GM21423 (cell line): Measurements from ENCODE around the gene EYS.
"Not testable (repeated sequence)": the region's sequence is repeated elsewhere in the genome, so short reads cannot be mapped to it uniquely, and the experiment has no call there.

Experiments
- ATAC-seq: cut with Tn5 transposase; IDR thresholded peaks from one replicate; pipeline ENCODE4 v1.9.1; 2021; ENCODE audit warnings: mild to moderate bottlenecking, moderate library complexity; ENCODE audit not compliant: unreplicated experiment

The EYS gene

GRCh38 chr6:64030950-64031618, 1675.9 kb downstream of the EYS start:
- not testable (repeated sequence) for ATAC-seq

GRCh38 chr6:64023693-64024092, 1683.3 kb downstream of the EYS start:
- no peak for ATAC-seq

DNA sequence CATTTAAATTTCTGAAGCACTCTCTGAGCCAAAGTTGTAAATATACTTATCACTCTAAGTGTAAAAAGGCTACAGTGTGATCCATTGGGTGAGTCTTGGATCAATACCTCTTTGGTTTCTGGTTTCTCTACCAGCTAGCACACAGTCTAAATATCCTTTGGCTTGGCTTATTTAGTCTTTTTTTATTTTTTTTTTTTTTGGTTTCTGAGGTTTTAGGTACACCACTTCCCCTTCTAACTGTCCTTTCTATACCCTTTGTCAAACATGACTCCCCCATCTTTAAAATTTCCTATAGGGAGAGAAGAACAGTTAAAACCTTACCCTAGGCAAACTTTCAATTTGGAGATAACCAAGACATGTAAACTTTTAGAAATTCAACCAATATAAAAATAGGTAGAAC, 1692.4 kb downstream of the EYS start:
- ATAC-seq, result no peak

DNA sequence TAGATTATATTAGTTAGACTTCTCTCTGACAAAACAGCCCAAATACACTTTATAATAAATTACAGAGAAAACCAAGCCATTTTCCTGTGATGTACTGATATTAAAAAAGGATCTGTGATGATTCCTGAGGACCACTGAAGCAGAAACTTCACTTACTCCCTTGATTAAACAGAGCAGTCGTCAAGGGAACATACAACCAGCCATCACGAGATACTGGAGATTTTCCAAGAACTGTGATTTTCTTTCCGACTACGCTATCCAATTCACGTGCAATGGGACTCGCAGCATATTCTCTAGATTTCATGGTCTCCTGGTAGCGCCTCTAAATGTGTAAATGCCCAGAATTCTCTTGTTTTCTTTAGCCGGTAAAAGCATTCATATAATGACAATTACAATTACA, 1694.0 kb downstream of the EYS start:
- no peak for ATAC-seq

- ATAC-seq, result no peak
These were observed 1694.5 kb downstream of the EYS start for GRCh38 chr6:64012351-64013001.

DNA sequence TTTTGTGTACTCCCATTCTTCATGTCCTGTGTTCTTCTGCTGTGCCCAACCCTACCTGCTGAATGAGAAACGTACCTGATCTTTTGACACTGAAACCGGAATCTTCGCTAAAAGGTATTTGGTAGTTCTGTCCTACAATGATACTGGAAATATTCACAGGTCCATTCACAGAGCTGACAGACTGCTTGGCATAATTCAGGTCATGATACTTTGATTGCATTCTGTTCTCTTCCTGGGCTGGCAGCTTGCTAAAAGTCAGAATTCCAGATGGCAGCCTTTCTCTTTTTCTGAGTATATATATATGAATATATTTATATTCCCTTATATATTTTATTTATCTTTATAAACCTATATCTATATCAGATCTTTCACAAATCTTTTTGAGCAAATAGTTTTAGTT, 1696.4 kb downstream of the EYS start:
- ATAC-seq, result no peak

DNA sequence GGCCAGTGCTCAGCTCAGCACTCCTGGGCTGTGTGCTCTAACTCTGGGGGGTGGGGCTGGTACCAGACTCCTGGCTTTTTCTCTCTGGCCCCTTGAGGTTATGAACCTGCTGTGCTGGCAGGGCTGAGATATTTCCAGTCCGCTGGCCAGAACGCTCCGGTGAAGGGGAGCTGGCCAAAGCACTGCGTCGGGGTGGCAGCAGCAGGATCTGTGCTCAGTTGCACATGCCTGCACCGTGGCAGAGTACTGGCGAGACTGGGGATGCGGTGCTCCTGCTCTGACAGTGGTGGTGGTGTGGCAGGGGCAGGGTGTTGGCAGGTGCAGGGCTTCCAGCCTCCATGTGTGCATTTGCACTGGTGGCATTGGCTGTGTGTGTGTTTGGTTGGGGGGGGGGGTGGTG, 1697.0 kb downstream of the EYS start:
- ATAC-seq, result no peak

- no peak for ATAC-seq
These were observed 1700.8 kb downstream of the EYS start for GRCh38 chr6:64006246-64006645.

DNA sequence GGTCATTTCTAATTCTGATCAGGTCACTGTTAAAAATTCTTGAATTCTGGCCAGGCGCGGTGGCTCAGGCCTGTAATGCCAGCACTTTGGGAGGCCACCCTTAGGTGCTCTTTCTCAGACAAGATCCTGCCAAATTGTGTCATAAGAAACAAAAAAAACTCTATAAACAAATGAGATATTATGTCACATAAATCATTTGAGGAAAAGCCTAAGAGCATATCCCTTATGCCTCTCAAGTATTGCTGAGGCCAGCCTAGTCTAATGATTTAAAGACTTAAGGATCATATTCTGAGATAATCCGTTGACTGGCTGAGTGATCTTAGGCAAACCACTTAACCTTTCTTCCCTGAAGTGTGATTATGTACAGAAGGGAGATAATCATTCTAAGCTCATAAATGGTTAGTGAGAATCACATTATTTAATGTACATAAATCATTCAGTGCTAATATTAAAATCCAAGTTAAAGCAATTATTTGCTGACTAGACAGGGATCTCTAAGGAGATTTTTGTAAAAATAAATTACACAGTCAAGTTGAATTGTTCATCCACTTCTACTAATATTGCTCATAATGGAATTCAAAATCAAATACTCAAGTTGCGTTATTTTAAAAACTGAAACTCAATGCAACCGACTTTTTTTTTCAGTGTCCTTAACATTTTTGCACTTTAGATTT, 1706.1 kb downstream of the EYS start:
- ATAC-seq, result no peak

GRCh38 chr6:63999613-64000012, 1707.4 kb downstream of the EYS start:
- no peak for ATAC-seq

DNA sequence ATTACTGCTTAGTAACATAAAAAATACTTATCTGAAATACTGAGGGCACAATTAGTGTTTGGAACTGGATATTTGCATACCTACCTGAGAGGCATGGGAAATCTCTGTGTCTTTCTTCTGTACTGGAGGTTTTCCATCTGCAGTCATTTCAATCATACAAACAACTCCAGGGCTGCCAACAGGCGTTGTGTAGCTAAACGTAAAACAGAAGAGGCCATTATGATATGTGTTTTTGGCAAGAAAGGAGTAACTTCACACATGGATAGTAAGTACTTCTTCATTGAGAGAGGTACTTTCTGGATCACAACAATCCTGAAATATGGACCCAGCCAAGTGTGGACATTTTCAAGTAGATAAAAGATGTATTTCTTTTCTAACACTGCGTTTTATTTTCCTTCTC, 1708.0 kb downstream of the EYS start:
- ATAC-seq, result no peak

- ATAC-seq, result no peak
These were observed 1709.3 kb downstream of the EYS start for GRCh38 chr6:63997734-63998133.

GRCh38 chr6:63997221-63997620, 1709.8 kb downstream of the EYS start:
- ATAC-seq, result no peak

DNA sequence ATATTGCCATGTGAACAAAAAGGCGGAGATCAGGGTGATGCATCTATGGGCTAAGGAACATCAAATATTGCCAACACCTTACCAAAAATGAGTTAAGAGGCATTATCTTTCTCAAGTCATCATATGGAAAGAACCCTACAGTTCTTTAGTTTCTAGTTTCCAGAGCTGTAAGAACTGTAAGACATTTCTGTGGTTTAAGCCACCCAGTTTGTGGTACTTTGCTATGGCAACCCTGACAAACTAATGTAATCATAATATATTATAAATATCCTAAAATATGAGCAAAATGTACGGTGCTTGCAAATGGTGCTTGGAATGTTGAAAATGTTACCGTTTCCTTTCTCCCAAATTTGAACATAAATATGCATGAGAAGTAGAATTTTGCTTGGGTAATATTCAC, 1721.8 kb downstream of the EYS start:
- no peak for ATAC-seq

- ATAC-seq, result no peak
These were observed 1731.3 kb downstream of the EYS start for GRCh38 chr6:63975699-63976098.

- no peak for ATAC-seq
These were observed 1738.4 kb downstream of the EYS start for GRCh38 chr6:63968650-63969049.

DNA sequence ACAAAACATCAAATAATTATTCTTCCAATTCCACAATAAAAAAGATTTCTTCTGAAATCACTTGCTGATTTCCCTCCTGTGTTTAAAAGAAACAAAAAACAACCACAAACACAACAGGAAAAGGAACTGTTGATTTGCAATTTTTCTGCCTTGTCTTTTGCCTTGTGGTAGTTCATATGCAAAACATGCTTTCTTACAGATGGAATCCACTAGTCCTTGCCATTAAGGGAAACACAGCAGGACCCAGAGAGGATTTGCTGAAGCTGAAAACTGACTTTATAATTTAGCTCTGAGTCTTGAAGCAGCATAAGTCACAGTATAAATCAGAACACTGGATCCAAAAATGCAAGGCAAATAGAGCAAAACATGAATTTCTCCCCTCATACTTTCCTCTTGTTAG, 1742.7 kb downstream of the EYS start:
- ATAC-seq, result no peak

GRCh38 chr6:63963769-63964315, 1743.2 kb downstream of the EYS start:
- no peak for ATAC-seq

DNA sequence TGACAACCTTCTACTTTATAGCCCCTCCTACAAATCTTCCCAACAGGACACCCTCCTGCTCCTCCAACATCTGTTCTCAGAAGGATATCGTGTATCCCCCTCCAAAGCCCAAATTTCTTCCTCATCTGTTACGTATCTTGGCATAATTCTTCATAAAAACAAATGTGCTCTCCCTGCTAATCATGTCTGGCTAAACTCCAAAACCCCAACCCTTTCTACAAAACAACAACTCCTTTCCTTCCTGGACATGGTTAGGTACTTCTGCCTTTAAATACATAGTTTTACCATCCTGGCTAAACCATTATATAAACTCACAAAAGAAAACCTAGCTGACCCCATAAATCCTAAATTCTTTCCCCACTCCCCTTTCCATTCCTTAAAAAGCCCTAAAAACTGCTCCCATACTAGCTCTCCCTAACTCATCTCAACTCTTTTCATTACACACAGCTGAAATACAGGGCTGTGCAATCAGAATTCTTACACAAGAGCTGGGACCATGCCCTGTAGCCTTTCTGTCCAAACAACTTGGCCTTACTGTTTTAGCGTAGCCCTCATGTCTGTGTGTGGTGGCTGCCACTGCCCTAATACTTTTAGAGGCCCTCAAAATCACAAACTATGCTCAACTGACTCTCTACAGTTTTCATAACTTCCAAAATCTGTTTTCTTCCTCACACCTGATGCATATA, 1753.5 kb downstream of the EYS start:
- ATAC-seq, result not testable (repeated sequence)

- no peak for ATAC-seq
These were observed 1759.1 kb downstream of the EYS start for GRCh38 chr6:63947792-63948529.

- no peak for ATAC-seq
These were observed 1761.0 kb downstream of the EYS start for GRCh38 chr6:63945987-63946386.
